Activated T-helper 9 cell treated with anti-CD3 and anti-CD28 coated beads, Interleukin-2, amount 50 U/mL, for 16 hours (primary cell): ENCODE results near the gene ABCG2.

Experiments used
- DNase-seq: peaks from one replicate; pipeline ENCODE4 v3.0.0-alpha.2; 2020; ENCODE audit warnings: low read depth

The ABCG2 gene

GRCh38 chr4:88064410-88064809, 94.0 kb downstream of the ABCG2 start:
- DNase-seq: no peak

- no peak for DNase-seq
Observed at GRCh38 chr4:88063634-88064296, 94.7 kb downstream of the ABCG2 start.

DNA sequence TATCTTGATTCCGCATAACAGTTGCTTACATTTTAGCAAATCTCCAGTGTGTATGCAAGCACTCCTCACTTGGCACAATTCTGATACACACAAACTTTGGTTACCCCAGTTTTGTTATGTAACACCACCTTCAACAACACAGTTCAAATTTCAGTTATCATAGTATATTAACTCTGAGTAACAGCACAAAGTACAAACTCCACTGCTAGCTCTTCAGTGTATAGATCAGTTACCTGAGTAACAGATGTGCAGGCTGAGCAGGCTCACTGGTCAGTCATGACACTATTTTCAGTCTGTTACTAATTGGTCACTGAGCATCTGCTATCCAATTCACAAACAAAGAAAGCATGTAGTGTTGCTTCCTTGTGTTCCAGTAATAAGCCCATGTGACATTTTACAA, 95.6 kb downstream of the ABCG2 start:
- no peak for DNase-seq

GRCh38 chr4:88062311-88062710, 96.1 kb downstream of the ABCG2 start:
- DNase-seq: no peak

- no peak for DNase-seq
Observed at GRCh38 chr4:88060431-88060830, 98.0 kb downstream of the ABCG2 start.

GRCh38 chr4:88059766-88060165, 98.7 kb downstream of the ABCG2 start:
- no peak for DNase-seq

DNA sequence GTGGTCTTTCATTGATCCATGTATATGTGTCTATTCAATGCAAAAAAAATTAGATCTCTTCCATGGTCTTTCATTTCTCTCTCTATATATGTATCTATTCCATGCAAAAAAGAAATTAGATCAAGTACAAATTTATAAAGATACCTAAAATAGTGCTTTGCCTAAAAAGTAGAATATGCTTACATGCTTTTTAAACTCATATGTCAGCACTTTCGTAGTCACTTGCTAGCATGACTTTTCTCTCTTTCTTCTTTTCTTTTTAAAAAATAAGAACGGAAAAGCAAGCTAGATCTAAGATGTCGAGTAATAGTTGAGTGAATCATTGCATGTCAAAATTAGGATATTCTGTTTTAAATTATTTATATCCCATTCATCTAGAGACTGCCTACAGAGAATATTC, 100.1 kb downstream of the ABCG2 start:
- no peak for DNase-seq

GRCh38 chr4:88054901-88055300, 103.5 kb downstream of the ABCG2 start:
- DNase-seq: no peak

DNA sequence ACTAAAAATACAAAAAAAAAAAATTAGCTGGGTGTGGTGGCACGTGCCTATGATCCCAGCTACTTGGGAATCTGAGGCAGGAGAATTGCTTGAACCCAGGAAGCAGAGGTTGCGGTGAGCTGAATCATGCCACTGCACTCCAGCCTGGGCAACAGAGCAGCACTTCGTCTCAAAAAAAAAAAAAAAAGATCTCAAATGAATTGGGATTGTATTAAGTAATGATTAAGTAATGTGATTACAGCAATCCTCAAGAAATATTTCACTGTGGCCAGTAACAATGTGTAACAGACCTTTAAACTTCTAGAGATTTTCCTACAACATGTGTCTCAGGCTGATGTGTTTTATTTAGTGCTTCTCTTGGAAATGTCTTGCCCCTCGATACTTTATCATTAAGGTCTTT, 104.2 kb downstream of the ABCG2 start:
- DNase-seq: no peak

- no peak for DNase-seq
Observed at GRCh38 chr4:88045021-88045420, 113.4 kb downstream of the ABCG2 start.

- no peak for DNase-seq
Observed at GRCh38 chr4:88043586-88044340, 114.7 kb downstream of the ABCG2 start.

- DNase-seq: no peak
Observed at GRCh38 chr4:88043001-88043400, 115.4 kb downstream of the ABCG2 start.

DNA sequence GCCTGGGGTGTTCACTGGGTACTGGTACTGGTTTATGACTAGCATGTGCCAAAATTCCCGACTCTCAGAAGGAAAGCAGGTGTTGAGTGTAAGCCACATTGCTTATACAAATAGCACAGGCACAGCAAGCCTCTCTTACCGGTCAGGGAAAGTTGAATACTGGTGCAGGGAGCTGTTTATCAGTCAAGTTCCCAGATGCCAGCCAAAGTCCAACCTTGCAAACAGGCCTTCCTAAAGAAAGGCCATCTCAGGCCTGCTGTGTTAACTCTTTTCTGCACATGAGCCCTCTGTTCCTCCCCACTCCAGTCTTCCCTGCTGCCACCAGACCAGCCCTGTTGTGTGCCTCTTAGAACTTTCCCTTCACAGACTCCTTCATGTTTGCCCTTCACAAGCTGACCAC, 116.8 kb downstream of the ABCG2 start:
- no peak for DNase-seq

DNA sequence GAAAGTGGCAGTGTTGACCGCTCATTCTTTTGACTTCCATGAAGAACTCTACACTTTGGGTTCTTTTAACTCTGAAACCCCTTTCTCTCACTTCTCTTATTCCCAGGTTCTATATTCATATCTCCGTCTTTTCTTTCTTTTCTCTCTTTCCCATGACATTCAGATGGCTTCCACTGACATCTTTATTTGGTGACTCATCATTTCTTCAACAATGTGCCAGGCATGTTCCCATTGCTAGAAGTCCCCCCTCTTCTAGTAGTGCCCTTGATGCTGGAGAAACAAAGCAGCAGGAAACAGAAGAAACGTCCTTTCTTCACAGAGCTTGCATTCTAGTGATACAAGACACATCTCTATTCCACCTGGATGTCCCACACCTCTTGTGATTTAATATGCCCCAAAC, 117.7 kb downstream of the ABCG2 start:
- no peak for DNase-seq
